ENCODE measurements around the gene SPPL2B. TPM values are rescaled to one million over a fixed set of nuclear protein-coding genes. Genes with fewer than 3 reads are reported as not detected.
"Not testable (repeated sequence)": the region's sequence is repeated elsewhere in the genome, so short reads cannot be mapped to it uniquely, and the experiment has no call there.

SPPL2B gene
- total RNA-seq, 1 experiment from 2014 or later, result 12.1 TPM

- DNase-seq (ENCODE audit: low read depth), result no peak
Measured at GRCh38 chr19:2338055-2338615, 9.7 kb downstream of the SPPL2B start.

- DNase-seq (ENCODE audit: low read depth), result no peak
Measured at GRCh38 chr19:2338751-2339643, 10.5 kb downstream of the SPPL2B start.

GRCh38 chr19:2339644-2340310 lies 11.3 kb downstream of the SPPL2B start:
- no peak for DNase-seq (ENCODE audit: low read depth)

- no peak for DNase-seq (ENCODE audit: low read depth)
Measured at GRCh38 chr19:2340496-2341243, 12.2 kb downstream of the SPPL2B start.

- no peak for DNase-seq (ENCODE audit: low read depth)
Measured at GRCh38 chr19:2341244-2341751, 12.8 kb downstream of the SPPL2B start.

GRCh38 chr19:2341982-2342381 lies 13.5 kb downstream of the SPPL2B start:
- DNase-seq (ENCODE audit: low read depth), result no peak

- no peak for DNase-seq (ENCODE audit: low read depth)
Measured at GRCh38 chr19:2342656-2343288, 14.3 kb downstream of the SPPL2B start.

GRCh38 chr19:2343289-2343982 lies 15.0 kb downstream of the SPPL2B start:
- DNase-seq (ENCODE audit: low read depth), result no peak

- no peak for DNase-seq (ENCODE audit: low read depth)
Measured at GRCh38 chr19:2344381-2344870, 15.9 kb downstream of the SPPL2B start.

- no peak for DNase-seq (ENCODE audit: low read depth)
Measured at GRCh38 chr19:2345076-2345475, 16.6 kb downstream of the SPPL2B start.

GRCh38 chr19:2345794-2346663 lies 17.5 kb downstream of the SPPL2B start:
- no peak for DNase-seq (ENCODE audit: low read depth)

- not testable (repeated sequence) for DNase-seq (ENCODE audit: low read depth)
Measured at GRCh38 chr19:2349818-2350217, 21.3 kb downstream of the SPPL2B start.

GRCh38 chr19:2350656-2351055 lies 22.2 kb downstream of the SPPL2B start:
- DNase-seq (ENCODE audit: low read depth), result no peak

- DNase-seq (ENCODE audit: low read depth), result no peak
Measured at GRCh38 chr19:2351591-2351990, 23.1 kb downstream of the SPPL2B start.

GRCh38 chr19:2352121-2352520 lies 23.6 kb downstream of the SPPL2B start:
- DNase-seq (ENCODE audit: low read depth), result no peak

GRCh38 chr19:2353159-2353886 lies 24.8 kb downstream of the SPPL2B start:
- no peak for DNase-seq (ENCODE audit: low read depth)

- no peak for DNase-seq (ENCODE audit: low read depth)
Measured at GRCh38 chr19:2353887-2354592, 25.6 kb downstream of the SPPL2B start.

- no peak for DNase-seq (ENCODE audit: low read depth)
Measured at GRCh38 chr19:2354670-2355069, 26.2 kb downstream of the SPPL2B start.

Measured in RPMI7951 (cell line).